Common myeloid progenitor, CD34-positive (primary cell): ENCODE data around the gene MRAP.
"Not testable (repeated sequence)": the region's sequence is repeated elsewhere in the genome, so short reads cannot be mapped to it uniquely, and the experiment has no call there.

Experiments used
- CTCF ChIA-PET: fragments of 350-600 bp; sonication (Branson Sonifier 250); formaldehyde crosslinking; loops from one replicate; lab custom pipeline; 2021; ENCODE audit warnings: antibody characterized with exemption; lab: Charles Lee
- POLR2A ChIA-PET: fragments of 350-600 bp; sonication (Branson Sonifier 250); formaldehyde crosslinking; loops from one replicate; lab custom pipeline; 2021; ENCODE audit warnings: antibody characterized with exemption; lab: Charles Lee
- DNase-seq, 3 donors: peaks; one replicate each; pipeline versions ENCODE4 v3.0.0 to v3.0.0-alpha.2; 2013
- H3K27ac ChIP-seq, 2 experiments: 1 replicate in 1 of 2; 2 replicates in 1 of 2; pipeline ENCODE4 v1.7.0; 2013; ENCODE audit warnings: inconsistent platforms in 2 of 2, low read length in 2 of 2, mild to moderate bottlenecking in 2 of 2, low read depth in 1 of 2, moderate library complexity in 1 of 2; ENCODE audit not compliant: severe bottlenecking in 2 of 2, insufficient read depth in 1 of 2, poor library complexity in 1 of 2
- H3K27me3 ChIP-seq, 5 experiments: replicated peaks in 2 of 5; 1 replicate in 3 of 5; 2 replicates in 2 of 5; pipeline versions ENCODE4 v1.6.1 to v1.7.0; 2013; ENCODE audit warnings: low read length in 4 of 5, mild to moderate bottlenecking in 2 of 5, moderate library complexity in 2 of 5, inconsistent platforms in 1 of 5; ENCODE audit not compliant: insufficient read depth in 5 of 5, control insufficient read depth in 4 of 5
- H3K36me3 ChIP-seq, 4 experiments: 1 replicate in 2 of 4; 2 replicates in 2 of 4; pipeline versions ENCODE4 v1.6.1 to v1.7.0; 2013; ENCODE audit warnings: low read length in 3 of 4, control low read depth in 1 of 4, mild to moderate bottlenecking in 1 of 4; ENCODE audit not compliant: control insufficient read depth in 4 of 4, insufficient read depth in 4 of 4
- H3K4me1 ChIP-seq, 4 experiments: 1 replicate in 3 of 4; 2 replicates in 1 of 4; pipeline versions ENCODE4 v1.6.1 to v1.7.1; 2013; ENCODE audit warnings: low read length in 3 of 4, mild to moderate bottlenecking in 3 of 4, control low read depth in 1 of 4, inconsistent platforms in 1 of 4, moderate library complexity in 1 of 4; ENCODE audit not compliant: control insufficient read depth in 4 of 4, insufficient read depth in 4 of 4; ENCODE audit errors: control extremely low read depth in 1 of 4
- H3K4me3 ChIP-seq, 7 experiments: 1 replicate in 4 of 7; 2 replicates in 3 of 7; pipeline versions ENCODE4 v1.5.1 to v1.7.0; 2013; ENCODE audit warnings: mild to moderate bottlenecking in 7 of 7, low read length in 6 of 7, moderate library complexity in 6 of 7, inconsistent platforms in 2 of 7, low read depth in 2 of 7, control low read depth in 1 of 7; ENCODE audit not compliant: insufficient read depth in 4 of 7, control insufficient read depth in 1 of 7; ENCODE audit errors: extremely low read depth in 1 of 7
- H3K9me3 ChIP-seq, 5 experiments: 1 replicate in 4 of 5; 2 replicates in 1 of 5; pipeline versions ENCODE4 v1.6.1 to v1.7.1; 2013; ENCODE audit warnings: low read length in 4 of 5, mild to moderate bottlenecking in 2 of 5, inconsistent platforms in 1 of 5, low read depth in 1 of 5, moderate library complexity in 1 of 5; ENCODE audit not compliant: control insufficient read depth in 4 of 5, insufficient read depth in 2 of 5; ENCODE audit errors: control extremely low read depth in 1 of 5
- WGBS: methylation state at CpG from one replicate; pipeline ENCODE4 v1.1.5; 2013; ENCODE audit not compliant: insufficient coverage; 5-methylcytosine and 5-hydroxymethylcytosine counted together

The MRAP gene

GRCh38 chr21:32257962-32258785, 40.5 kb upstream of the MRAP start:
- ChIA-PET POLR2A (interaction anchor here (0.6 kb wide), 1 partner anchor 1079 kb away, joined by 5 read pairs; no protein-coding TSS in a partner anchor), CTCF (interaction anchor here (0.7 to 2.3 kb wide), 6 partner anchors 10 to 514 kb away, joined by 3 to 8 read pairs (median 4); no protein-coding TSS in a partner anchor)
- DNase-seq = peak; percentile 51 to 71 (median 69)
- Histone ChIP-seq H3K36me3 (no peaks in the 10 kb centered on the region), H3K4me1 (no peaks in the 10 kb centered on the region), H3K27ac (no peak overlapping the region), H3K27me3 (no peaks in the 10 kb centered on the region), H3K4me3 (no peak overlapping the region), H3K9me3 (no peaks in the 10 kb centered on the region)
- WGBS = 53% methylated on average over 14 of the region's 16 CpGs

DNA sequence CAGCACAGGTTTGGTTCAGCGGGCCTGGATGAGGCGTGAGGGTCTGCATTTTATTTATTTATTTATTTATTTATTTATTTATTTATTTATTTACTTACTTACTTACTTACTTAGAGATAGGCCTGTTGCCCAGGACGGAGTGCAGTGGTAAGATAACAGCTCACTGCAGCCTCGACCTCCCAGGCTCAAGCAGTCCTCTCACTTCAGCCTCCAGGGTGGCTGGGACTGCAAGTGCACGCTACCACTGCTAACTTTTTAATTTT, 39.9 kb upstream of the MRAP start:
- H3K9me3 ChIP-seq, POLR2A ChIA-PET, H3K4me1 ChIP-seq, H3K27me3 ChIP-seq, H3K4me3 ChIP-seq, H3K36me3 ChIP-seq, DNase-seq, H3K27ac ChIP-seq: not testable (repeated sequence)
- WGBS = 94% methylated on average over 3 of the region's 5 CpGs
- CTCF ChIA-PET = interaction anchor here (1.3 to 2.3 kb wide), 2 partner anchors 391 to 472 kb away, joined by 6 to 8 read pairs; no protein-coding TSS in a partner anchor

DNA sequence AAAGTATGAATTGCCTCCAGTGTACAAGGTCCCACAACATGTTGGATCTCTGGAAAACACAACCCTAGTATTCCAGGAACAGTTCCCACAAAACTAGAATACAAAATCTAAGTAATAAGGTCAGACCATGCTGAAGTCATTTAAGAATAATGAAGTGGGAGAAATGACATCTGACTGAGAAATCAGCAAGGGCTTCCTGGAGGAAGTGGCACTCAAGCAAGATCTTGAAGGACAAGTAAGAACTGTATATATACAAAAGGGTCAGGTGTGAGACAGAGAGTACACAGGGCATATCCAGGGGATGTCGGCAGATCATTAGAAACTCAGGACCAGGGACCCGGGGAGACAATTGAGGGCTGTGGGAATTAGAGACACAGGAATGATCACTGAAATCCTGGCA, 38.5 kb upstream of the MRAP start:
- ChIA-PET POLR2A (no interaction called here), CTCF (no interaction called here)
- Histone ChIP-seq H3K9me3 (no peaks in the 10 kb centered on the region), H3K27me3 (no peaks in the 10 kb centered on the region), H3K4me3 (no peak overlapping the region), H3K4me1 (no peaks in the 10 kb centered on the region), H3K27ac (no peak overlapping the region), H3K36me3 (no peaks in the 10 kb centered on the region)
- 96% methylated on average over 2 of the region's 2 CpGs for WGBS
- no peak for DNase-seq

GRCh38 chr21:32261929-32262328, 36.7 kb upstream of the MRAP start:
- H3K27me3 ChIP-seq = no peaks in the 10 kb centered on the region
- H3K36me3 ChIP-seq = peaks cover 0 to 6% (median 3%) of the 10 kb centered on the region in 4 experiments
- no peak overlapping the region for H3K27ac ChIP-seq
- ChIA-PET POLR2A (no interaction called here), CTCF (interaction anchor here (1.0 to 2.1 kb wide), 2 partner anchors 15 to 396 kb away, joined by 3 to 5 read pairs; no protein-coding TSS in a partner anchor)
- 96% methylated on average over 5 of the region's 5 CpGs for WGBS
- no peaks in the 10 kb centered on the region for H3K9me3 ChIP-seq
- no peak overlapping the region for H3K4me3 ChIP-seq
- DNase-seq = no peak
- H3K4me1 ChIP-seq = no peaks in the 10 kb centered on the region

DNA sequence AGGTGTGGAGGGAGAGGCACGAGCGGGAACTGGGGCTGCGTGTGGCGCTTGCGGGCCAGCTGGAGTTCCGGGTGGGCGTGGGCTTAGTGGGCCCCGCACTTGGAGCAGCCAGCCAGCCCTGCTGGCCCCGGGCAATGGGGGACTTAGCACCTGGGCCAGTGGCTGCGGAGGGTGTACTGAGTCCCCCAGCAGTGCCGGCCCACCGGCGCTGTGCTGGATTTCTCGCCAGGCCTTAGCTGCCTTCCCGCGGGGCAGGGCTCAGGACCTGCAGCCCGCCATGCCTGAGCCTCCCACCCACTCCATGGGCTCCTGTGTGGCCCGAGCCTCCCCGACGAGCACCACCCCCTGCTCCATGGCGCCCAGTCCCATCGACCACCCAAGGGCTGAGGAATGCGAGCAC, 33.3 kb upstream of the MRAP start:
- 100% methylated on average over 7 of the region's 23 CpGs for WGBS
- H3K27ac ChIP-seq, H3K4me1 ChIP-seq, H3K9me3 ChIP-seq, CTCF ChIA-PET, H3K27me3 ChIP-seq, POLR2A ChIA-PET, H3K4me3 ChIP-seq, DNase-seq: not testable (repeated sequence)
- H3K36me3 ChIP-seq = peaks cover 9 to 27% (median 19%) of the 10 kb centered on the region in 4 experiments

DNA sequence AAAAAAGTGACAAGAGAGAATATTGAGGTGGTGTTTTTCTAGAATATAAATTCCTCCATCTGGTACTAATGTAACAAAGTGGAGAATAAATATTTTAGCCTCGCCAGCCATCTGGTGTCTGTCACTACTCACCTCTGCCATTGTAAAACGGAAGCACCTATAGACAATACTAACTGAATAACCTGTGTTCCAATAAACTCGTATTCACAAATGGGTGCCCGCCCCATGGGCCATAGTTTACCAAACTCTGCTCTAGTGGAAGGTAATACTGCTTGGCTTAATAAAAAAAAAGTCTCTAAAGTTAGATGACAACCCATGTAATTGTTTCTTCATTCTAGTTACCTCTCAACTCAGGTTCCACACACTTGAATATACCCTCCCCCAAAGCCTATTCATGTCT, 27.9 kb upstream of the MRAP start:
- no peak overlapping the region for H3K4me3 ChIP-seq
- WGBS = 80% methylated on average over 2 of the region's 4 CpGs
- no peaks in the 10 kb centered on the region for H3K27me3 ChIP-seq
- no peaks in the 10 kb centered on the region for H3K4me1 ChIP-seq
- ChIA-PET POLR2A (no interaction called here), CTCF (no interaction called here)
- no peak for DNase-seq
- no peaks in the 10 kb centered on the region for H3K9me3 ChIP-seq
- H3K36me3 ChIP-seq = peaks cover 15 to 50% (median 37%) of the 10 kb centered on the region in 4 experiments
- H3K27ac ChIP-seq = peak overlapping the region in 1 of 2 experiments; percentile 43

DNA sequence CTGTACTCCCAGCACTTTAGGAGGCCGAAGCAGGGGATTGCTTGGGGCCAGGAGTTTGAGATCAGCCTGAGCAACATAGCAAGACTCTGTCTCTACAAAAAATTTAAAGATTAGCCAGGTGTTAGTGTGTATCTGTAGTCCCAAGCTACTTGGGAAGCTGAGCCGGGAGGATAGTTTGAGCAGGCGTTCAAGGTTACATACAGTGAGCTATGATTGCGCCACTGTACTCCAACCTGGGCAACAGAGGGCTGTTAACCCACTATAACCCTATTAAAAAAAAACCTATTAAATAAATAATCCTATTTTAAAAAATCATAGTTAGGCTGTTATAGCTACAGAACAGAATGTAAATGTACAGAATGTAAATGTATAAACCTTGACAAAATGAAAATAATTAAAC, 22.0 kb upstream of the MRAP start:
- Histone ChIP-seq H3K27ac (no peak overlapping the region), H3K36me3 (peaks cover 4 to 22% (median 14%) of the 10 kb centered on the region in 4 experiments), H3K4me3 (no peak overlapping the region), H3K4me1 (peaks cover 3 to 25% (median 18%) of the 10 kb centered on the region in 4 experiments), H3K9me3 (no peaks in the 10 kb centered on the region), H3K27me3 (no peaks in the 10 kb centered on the region)
- POLR2A ChIA-PET = no interaction called here
- CTCF ChIA-PET = interaction anchor here (2.1 kb wide), 1 partner anchor 14 kb away, joined by 5 read pairs; no protein-coding TSS in a partner anchor
- no CpG with 5 or more reads among the region's 4 CpGs for WGBS
- no peak for DNase-seq
